ENCODE results near the gene TAF8.

DNA sequence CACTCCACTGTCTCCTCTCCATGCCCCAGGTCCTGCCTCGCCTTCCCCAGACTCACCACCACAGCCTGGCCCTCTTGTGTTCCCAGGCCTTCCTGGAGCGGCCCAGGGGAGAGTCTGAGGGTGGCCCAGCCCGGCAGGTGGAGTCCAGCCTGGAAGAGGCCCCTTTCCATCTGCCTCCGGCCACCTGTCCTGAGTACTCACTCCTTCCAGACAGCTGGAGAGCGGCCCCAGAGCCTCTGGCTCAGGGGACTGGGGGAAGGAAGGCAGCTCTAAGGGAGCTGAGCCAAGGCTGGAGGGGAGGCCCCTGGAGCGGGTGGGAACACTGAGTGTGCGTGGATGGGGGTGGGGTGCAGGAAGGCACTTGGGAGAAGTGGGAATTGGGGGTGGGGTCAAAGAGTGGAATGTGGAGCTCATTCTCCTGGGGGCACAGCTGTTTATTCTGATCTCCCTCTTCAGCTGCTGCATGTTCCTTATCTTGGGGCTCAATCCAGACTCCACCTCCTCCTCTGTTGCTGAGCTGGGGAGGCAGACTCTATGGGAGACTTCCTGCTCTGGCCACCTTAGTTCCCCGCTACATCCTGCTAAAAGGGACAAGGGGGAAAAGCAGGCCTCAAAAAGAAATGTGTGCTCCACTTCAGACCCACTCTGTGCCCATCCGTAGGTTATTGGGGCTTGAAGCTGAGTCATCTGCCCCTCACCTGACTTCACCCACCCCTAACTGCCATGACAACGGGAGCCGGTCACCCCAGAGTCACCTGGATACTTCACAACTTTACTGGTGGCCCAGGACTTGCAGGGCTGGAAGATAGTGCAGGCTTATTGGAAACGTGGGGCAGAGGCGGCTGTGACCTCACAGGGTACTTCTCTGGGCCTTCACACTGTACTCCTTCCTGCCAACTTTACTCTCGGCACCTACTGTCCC is 19.5 kb upstream of the TAF8 start:
- TF ChIP-seq, protein P1, sequence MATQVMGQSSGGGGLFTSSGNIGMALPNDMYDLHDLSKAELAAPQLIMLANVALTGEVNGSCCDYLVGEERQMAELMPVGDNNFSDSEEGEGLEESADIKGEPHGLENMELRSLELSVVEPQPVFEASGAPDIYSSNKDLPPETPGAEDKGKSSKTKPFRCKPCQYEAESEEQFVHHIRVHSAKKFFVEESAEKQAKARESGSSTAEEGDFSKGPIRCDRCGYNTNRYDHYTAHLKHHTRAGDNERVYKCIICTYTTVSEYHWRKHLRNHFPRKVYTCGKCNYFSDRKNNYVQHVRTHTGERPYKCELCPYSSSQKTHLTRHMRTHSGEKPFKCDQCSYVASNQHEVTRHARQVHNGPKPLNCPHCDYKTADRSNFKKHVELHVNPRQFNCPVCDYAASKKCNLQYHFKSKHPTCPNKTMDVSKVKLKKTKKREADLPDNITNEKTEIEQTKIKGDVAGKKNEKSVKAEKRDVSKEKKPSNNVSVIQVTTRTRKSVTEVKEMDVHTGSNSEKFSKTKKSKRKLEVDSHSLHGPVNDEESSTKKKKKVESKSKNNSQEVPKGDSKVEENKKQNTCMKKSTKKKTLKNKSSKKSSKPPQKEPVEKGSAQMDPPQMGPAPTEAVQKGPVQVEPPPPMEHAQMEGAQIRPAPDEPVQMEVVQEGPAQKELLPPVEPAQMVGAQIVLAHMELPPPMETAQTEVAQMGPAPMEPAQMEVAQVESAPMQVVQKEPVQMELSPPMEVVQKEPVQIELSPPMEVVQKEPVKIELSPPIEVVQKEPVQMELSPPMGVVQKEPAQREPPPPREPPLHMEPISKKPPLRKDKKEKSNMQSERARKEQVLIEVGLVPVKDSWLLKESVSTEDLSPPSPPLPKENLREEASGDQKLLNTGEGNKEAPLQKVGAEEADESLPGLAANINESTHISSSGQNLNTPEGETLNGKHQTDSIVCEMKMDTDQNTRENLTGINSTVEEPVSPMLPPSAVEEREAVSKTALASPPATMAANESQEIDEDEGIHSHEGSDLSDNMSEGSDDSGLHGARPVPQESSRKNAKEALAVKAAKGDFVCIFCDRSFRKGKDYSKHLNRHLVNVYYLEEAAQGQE (IDR thresholded peaks at IDR 0.05; ENCODE audit: insufficient read depth in 1 of 2, low read depth in 2 of 2, low read length in 1 of 2) = no peak
- TF ChIP-seq, protein P2, sequence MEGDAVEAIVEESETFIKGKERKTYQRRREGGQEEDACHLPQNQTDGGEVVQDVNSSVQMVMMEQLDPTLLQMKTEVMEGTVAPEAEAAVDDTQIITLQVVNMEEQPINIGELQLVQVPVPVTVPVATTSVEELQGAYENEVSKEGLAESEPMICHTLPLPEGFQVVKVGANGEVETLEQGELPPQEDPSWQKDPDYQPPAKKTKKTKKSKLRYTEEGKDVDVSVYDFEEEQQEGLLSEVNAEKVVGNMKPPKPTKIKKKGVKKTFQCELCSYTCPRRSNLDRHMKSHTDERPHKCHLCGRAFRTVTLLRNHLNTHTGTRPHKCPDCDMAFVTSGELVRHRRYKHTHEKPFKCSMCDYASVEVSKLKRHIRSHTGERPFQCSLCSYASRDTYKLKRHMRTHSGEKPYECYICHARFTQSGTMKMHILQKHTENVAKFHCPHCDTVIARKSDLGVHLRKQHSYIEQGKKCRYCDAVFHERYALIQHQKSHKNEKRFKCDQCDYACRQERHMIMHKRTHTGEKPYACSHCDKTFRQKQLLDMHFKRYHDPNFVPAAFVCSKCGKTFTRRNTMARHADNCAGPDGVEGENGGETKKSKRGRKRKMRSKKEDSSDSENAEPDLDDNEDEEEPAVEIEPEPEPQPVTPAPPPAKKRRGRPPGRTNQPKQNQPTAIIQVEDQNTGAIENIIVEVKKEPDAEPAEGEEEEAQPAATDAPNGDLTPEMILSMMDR (IDR thresholded peaks at IDR 0.05) = no peak
- no peak for TF ChIP-seq SIN3A (IDR thresholded peaks at IDR 0.05; ENCODE audit: borderline replicate concordance, insufficient read depth, low read depth, low read length)
- TF ChIP-seq POLR2AphosphoS5 (IDR thresholded peaks at IDR 0.05; ENCODE audit: low read depth, low read length) = no peak

Data from Panc1 (cell line).